HL-60 (cell line): ENCODE results near the gene DCK.

ENCODE experiments used
- DNase-seq, 2 experiments: peaks; one replicate each; pipeline ENCODE4 v3.0.0-alpha.2; 2010 to 2020; ENCODE audit warnings: low read depth in 1 of 2, low spot score in 1 of 2
- H3K27ac ChIP-seq: fragments of 250-450 bp; sonication (Bioruptor Pico); replicated peaks from 2 replicates; pipeline ENCODE4 v1.5.1; 2020; ENCODE audit warnings: mild to moderate bottlenecking, moderate library complexity
- H3K27me3 ChIP-seq: fragments of 250-450 bp; sonication (Bioruptor Pico); 2 replicates; pipeline ENCODE4 v1.5.1; 2021; ENCODE audit warnings: mild to moderate bottlenecking, moderate library complexity; ENCODE audit not compliant: insufficient read depth, poor library complexity, severe bottlenecking
- H3K4me3 ChIP-seq: replicated peaks from 2 replicates; pipeline ENCODE4 v1.5.1; 2011; ENCODE audit warnings: mild to moderate bottlenecking, control low read depth, low read length; ENCODE audit not compliant: insufficient read depth
- GABPA ChIP-seq: IDR thresholded peaks from 2 replicates; pipeline ENCODE4 v1.6.1; 2012; ENCODE audit warnings: low read depth
- POLR2AphosphoS5 ChIP-seq: IDR thresholded peaks from 2 replicates; pipeline ENCODE4 v1.6.1; 2012; ENCODE audit warnings: low read depth
- REST ChIP-seq: IDR thresholded peaks from 2 replicates; pipeline ENCODE4 v1.6.1; 2012; ENCODE audit warnings: low read depth; ENCODE audit not compliant: insufficient replicate concordance
- SPI1 ChIP-seq: IDR thresholded peaks from 2 replicates; pipeline ENCODE4 v1.6.1; 2012; ENCODE audit warnings: low read depth, mild to moderate bottlenecking, borderline replicate concordance
- TF ChIP-seq, protein P1 (sequence below): IDR thresholded peaks from one replicate; pipeline ENCODE4 v1.5.1; 2011; ENCODE audit warnings: low read length, control low read depth, inconsistent platforms; ENCODE audit not compliant: insufficient read depth

The DCK gene

GRCh38 chr4:71062436-71062835 lies 69.0 kb downstream of the DCK start:
- H3K27ac ChIP-seq, result no peak overlapping the region
- DNase-seq, result no peak
- no peaks in the 10 kb centered on the region for H3K27me3 ChIP-seq
- no peak overlapping the region for H3K4me3 ChIP-seq
- TF ChIP-seq, protein P1, sequence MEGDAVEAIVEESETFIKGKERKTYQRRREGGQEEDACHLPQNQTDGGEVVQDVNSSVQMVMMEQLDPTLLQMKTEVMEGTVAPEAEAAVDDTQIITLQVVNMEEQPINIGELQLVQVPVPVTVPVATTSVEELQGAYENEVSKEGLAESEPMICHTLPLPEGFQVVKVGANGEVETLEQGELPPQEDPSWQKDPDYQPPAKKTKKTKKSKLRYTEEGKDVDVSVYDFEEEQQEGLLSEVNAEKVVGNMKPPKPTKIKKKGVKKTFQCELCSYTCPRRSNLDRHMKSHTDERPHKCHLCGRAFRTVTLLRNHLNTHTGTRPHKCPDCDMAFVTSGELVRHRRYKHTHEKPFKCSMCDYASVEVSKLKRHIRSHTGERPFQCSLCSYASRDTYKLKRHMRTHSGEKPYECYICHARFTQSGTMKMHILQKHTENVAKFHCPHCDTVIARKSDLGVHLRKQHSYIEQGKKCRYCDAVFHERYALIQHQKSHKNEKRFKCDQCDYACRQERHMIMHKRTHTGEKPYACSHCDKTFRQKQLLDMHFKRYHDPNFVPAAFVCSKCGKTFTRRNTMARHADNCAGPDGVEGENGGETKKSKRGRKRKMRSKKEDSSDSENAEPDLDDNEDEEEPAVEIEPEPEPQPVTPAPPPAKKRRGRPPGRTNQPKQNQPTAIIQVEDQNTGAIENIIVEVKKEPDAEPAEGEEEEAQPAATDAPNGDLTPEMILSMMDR, result no peak
- TF ChIP-seq POLR2AphosphoS5, result no peak
- TF ChIP-seq REST, result no peak
- TF ChIP-seq SPI1, result no peak
- no peak for TF ChIP-seq GABPA

DNA sequence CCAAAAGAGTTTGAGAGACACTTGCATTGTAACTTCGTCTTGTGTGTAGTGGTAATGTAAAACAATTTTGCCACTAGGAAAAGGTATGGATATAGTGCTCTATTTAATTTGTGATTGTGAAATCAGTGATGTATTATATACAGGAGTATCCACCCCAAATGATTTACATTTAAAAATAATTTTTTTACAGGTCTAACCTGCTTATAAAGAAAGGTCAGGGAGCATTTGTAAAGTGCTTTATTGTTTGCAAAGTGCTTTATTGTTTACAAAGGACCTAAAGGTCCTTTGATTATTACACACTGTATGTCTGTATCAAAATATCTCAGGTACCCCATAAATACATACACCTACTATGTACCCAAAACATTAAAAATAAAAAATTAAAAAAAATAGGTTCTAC lies 70.3 kb downstream of the DCK start:
- H3K4me3 ChIP-seq, result no peak overlapping the region
- no peak overlapping the region for H3K27ac ChIP-seq
- TF ChIP-seq, protein P1, result no peak
- no peak for TF ChIP-seq REST
- TF ChIP-seq SPI1, result no peak
- H3K27me3 ChIP-seq, result no peaks in the 10 kb centered on the region
- no peak for DNase-seq

GRCh38 chr4:71064521-71064920 lies 71.1 kb downstream of the DCK start:
- no peak overlapping the region for H3K27ac ChIP-seq
- no peak overlapping the region for H3K4me3 ChIP-seq
- TF ChIP-seq REST, result no peak
- TF ChIP-seq POLR2AphosphoS5, result no peak
- TF ChIP-seq SPI1, result no peak
- TF ChIP-seq GABPA, result no peak
- H3K27me3 ChIP-seq, result no peaks in the 10 kb centered on the region
- no peak for DNase-seq

GRCh38 chr4:71065991-71066510 lies 72.6 kb downstream of the DCK start:
- no peak overlapping the region for H3K4me3 ChIP-seq
- no peak overlapping the region for H3K27ac ChIP-seq
- DNase-seq, result no peak
- TF ChIP-seq REST, result no peak
- no peak for TF ChIP-seq SPI1
- no peak for TF ChIP-seq GABPA
- TF ChIP-seq, protein P1, result no peak
- TF ChIP-seq POLR2AphosphoS5, result no peak
- H3K27me3 ChIP-seq, result no peaks in the 10 kb centered on the region
